Heart left ventricle (tissue), 13 donors: Measurements from ENCODE around the gene DNAJC25.

Experiments used
- CTCF ChIP-seq, 12 donors: fragments of 200-600 bp; sonication (generic) in 4 of 12; IDR thresholded peaks; one replicate each; pipeline versions ENCODE4 v1.5.0 to v1.8.0; 2018 to 2022; ENCODE audit warnings: antibody characterized with exemption in 12 of 12, mild to moderate bottlenecking in 5 of 12
- POLR2A ChIP-seq, 2 donors: fragments of 450-650 bp; IDR thresholded peaks; one replicate each; pipeline ENCODE4 v1.6.1; 2017; ENCODE audit warnings: antibody characterized with exemption in 2 of 2, mild to moderate bottlenecking in 2 of 2, moderate library complexity in 2 of 2
- donor health status: ischemic (EF 13 %, LVEDD 7.1; RV severe dilation, severe dysfunction).
- donor health status: DM: no; HTN: yes; CAD: no.
- donor health status: DM: no; HTN: no; CAD: no.
- donor health status: ischemic (EF 25% LVEDD 6.9; RV normal size, moderate dysfunction).
- donor health status: ischemic (EF 25% LVEDD 5.7; RV mildly dilated, moderate dysfunction).
- donor health status: ischemic (EF 35%, LVEDD 5.7; RV mildly dilated, moderate dysfunction).
- donor health status: nonischemic (EF 11% LVEDD 7.7; RV severe dilation, severe dysfunction).
- donor health status: DM: yes; HTN: yes; CAD: no.
- donor health status: PGD.
- donor health status: ischemic (EF 29% LVEDD 5.4; RV normal size, mild dysfunction).
- donor health status: nonischemic (EF 23%, LVEDD 6.1; RV moderate dilation, normal function).

GRCh38 chr9:111630964-111631213 is 245 bp upstream of the DNAJC25 start:
- TF ChIP-seq CTCF (IDR thresholded peaks at IDR 0.05) = peak in 1 of 12 donors; percentile 11
- TF ChIP-seq POLR2A (IDR thresholded peaks at IDR 0.05) = no peak
